Erythroblast (primary cell): ENCODE measurements around the gene HPCAL1.

ENCODE experiments used
- DNase-seq, 2 experiments: peaks; one replicate each; lab custom pipeline; 2025; lab: John Stamatoyannopoulos, UW
- GATA1 ChIP-seq: IDR thresholded peaks from 2 replicates; pipeline ENCODE4 v1.6.1; 2011; ENCODE audit warnings: low read depth, mild to moderate bottlenecking, control low read depth, low read length, moderate library complexity
- POLR2A ChIP-seq: IDR thresholded peaks from 2 replicates; pipeline ENCODE4 v1.6.1; 2011; ENCODE audit warnings: mild to moderate bottlenecking, low read length

HPCAL1 gene

DNA sequence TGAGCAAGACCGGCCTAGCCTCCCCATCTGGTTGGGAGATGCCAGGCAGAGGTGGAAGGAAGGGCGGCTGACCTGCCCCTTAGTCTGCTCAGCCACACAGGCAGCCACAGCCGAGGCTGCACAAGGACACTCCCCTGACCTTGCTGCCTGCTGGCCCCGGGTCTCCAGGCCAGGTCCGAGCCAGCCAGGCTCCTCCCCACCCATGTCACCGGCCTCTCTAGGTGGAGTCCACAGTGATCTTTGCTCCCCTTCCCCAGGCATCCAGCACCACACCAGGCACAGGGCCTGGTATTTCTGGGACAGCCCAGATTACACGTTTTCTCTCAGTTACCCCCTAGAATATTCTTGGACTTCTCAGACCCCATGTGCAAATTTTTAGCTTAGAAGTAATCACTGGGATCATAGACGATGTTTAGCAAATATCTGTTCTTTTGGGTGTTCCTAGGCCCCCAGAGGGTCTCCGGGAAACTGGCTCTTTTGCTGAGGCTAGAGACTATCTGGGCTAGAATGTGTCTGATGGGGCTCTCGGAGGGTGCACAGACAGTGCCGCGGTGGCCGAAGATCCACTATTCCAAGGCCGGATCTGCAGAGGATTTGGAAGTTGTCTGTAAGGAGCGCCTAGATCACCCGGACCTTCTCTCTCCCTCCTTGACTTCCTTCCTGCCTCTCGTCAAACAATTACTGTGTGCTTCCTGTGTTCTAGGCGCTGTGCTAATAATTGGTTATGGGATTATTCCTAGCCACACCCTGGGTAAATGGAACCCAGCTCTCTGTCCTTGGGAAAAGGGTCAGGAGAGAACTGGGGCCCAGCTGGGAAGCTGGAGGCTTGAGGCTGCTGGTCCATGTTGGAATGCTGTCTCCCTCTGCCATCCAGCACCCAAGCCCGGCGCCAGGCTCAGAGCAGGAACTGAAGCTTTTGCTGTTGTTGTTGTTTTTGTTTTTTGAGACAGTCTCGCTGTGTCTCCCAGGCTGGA is 98.6 kb downstream of the HPCAL1 start:
- TF ChIP-seq POLR2A = no peak
- DNase-seq = no peak

DNA sequence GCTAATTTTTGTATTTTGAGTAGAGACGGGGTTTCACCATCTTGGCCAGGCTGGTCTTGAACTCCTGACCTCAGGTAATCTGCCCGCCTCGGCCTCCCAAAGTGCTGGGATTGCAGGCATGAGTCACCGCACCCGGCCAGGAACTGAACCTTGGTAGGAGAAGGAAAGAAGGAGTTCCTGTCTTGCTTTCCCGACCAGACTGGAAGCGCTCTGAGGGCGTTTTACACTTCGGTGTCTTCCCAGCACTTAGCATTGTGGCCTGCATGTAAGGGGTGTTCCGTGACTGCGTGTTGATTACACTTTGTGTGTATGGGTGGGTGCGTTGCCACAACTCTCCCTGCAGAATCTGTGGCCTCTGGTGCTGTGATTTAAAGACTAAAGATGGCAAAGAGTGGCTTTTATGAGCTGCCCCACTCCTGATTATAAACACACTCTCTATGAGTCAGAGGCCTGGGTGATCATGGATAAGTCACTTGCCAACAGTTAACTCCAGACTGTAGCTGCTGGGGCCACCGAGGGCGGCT is 99.4 kb downstream of the HPCAL1 start:
- DNase-seq = no peak

DNA sequence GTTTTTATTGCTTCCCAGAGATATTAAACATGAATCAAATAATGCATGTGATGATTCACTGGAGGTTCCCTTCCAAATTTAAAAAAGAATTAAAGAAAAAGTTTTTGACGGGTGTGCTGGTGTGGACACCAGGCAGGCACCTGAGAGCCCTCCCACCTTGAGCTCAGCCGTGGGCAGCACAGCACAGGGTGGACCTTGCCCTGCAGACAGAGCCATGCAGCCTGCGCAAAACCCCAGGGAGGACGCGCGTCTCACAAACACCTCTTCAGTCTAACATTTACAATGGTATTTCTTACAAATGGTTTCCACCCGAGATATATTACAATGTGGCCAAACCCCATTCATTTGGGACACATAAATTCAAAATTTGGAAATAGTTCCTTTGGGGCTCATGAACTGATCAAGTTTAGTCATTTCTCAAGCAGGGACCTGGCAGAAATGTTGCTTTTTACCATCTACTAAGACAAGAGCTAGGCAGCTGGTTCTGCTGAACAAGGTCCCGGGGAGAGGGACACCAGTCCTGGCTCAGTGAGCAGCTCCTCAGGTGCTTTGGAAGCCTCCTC is 100.0 kb downstream of the HPCAL1 start:
- TF ChIP-seq POLR2A = no peak
- TF ChIP-seq GATA1 = no peak
- DNase-seq = no peak

More for the DNA sequence above, 99.4 kb downstream of the HPCAL1 start:
- TF ChIP-seq POLR2A (no peak), GATA1 (no peak)

DNA sequence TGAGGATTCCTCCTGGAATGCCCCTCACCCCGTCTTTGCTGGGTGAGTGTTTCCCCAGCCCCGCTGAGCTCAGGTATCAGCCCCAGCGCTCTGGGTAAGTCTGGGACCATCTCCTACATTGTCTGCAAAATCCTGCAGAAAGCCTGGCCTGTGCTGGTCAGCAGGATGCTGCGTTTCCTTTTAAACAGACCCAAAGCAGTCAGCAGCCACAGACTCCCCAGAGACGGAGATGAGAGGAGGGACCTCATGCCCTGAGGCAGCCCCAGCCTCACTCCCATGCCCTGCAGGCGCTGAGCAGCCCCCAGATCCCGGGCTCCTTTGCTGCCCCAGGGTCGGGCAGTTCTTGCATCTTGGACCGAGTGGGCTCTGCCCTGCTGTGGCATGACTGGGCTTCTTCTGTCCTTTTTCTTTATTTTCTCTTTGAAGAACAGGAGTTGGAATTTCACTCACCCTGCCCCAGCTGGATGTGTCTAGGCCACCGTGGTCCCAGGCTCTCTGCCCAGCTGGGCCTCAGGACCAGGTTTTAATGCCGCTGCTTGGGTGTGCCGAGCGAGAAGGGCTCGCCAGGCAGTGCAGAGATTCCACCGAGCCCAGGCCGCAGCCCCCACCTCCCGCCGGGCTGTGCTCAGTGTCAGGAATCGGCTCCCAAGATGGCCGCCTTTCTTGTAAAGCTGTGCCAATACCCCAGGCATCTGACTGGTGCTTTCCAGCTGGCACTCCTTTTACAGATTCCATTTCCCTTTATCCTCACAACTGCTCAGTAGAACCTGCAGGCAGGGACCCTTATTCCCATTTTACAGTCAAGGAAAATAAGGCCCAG is 101.8 kb downstream of the HPCAL1 start:
- no peak for DNase-seq
- TF ChIP-seq GATA1 (no peak), POLR2A (no peak)

DNA sequence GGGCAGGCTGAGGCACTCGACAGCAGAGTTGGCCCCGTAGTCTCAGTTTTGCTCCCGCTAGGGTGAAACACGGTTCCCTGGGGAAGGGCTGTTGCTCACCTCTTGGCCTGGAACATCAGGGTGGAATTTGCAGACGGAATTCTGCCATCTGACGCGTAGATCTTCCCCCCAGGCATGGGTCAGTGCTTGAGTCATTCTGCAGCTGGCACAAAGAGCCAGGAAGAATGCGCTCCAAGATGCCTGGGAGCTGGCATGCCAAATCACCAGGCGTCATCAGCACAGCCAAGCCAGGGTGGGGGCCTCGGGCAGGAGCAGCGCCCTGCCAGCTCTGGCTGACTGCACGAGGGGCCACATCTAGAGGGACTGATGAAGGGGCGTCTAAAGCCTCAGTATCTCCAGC is 102.7 kb downstream of the HPCAL1 start:
- TF ChIP-seq POLR2A (no peak), GATA1 (no peak)
- DNase-seq = no peak

DNA sequence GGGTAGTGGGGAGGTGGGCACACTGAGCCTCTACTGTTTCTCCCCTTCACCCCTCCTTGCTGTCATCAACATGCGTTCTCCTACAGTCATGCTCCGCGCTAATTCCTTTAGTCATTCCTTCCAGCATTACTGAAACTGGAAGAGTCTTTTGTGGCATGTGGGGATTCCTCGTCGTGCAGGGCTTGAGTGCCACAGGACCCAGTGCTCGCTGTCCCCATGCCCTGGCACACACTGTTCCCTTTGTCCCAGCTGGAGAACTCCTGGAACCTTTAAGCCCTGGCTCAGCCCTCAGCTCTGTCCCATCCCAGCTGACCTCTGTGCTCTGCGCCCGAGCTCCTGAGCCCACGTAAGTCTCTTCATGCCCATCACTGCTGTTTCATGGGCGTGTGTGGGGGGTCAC is 103.3 kb downstream of the HPCAL1 start:
- TF ChIP-seq GATA1 = no peak
- no peak for TF ChIP-seq POLR2A
- no peak for DNase-seq

DNA sequence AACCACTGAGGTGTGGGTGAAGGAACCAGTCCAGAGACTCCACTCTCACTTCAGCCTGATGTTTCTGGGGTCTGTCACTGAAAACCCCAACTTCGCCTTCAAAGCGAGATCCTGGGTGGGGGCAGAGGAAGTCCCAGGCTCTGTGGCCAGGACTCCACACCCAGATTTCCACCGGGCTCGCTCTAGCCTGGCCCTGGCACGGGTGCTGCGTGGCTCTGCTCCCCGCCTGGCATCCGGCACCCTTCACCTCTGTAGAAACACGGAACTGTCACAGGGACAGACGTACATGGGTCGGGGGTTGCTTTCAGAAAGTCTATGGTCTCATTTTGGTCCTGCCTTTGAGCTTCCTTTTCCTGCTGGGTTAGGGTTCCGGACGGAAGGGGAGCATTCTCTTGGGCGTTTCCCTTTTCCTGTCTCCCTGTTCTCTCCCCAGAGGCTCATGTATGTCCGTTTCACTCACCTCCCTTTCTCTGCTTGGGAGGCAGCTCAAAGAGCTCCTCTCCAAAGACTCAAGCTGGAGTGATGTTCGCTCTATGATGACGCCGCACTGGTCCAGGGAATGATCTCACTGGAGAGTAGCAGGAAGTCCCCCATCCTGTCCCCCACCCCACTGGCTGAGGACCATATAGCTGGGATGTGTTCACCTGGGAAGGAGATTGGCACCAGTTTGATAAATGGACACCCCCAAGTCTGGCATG is 103.9 kb downstream of the HPCAL1 start:
- DNase-seq = no peak

DNA sequence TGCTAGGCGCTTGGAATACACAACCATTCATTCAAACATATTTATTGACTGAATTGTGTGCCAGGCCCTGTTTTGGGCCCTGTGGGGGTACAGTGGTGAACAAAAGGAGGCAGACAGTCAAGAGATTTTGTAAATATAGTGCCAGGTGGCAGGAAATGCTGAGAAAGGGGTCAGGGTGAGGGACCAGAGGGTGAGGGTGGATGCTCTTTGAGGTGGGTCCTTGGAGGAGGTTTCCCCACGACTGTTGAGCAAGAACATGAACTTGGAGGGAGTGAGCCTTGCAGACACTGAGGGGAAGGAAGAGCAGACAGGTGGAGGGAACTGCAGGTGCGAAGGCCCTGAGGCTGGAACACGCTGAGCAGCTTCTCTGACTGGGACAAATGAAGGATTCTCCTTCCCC is 104.7 kb downstream of the HPCAL1 start:
- DNase-seq = no peak
- TF ChIP-seq POLR2A (no peak), GATA1 (no peak)

More for the DNA sequence above, 103.9 kb downstream of the HPCAL1 start:
- TF ChIP-seq POLR2A = no peak
- no peak for TF ChIP-seq GATA1

DNA sequence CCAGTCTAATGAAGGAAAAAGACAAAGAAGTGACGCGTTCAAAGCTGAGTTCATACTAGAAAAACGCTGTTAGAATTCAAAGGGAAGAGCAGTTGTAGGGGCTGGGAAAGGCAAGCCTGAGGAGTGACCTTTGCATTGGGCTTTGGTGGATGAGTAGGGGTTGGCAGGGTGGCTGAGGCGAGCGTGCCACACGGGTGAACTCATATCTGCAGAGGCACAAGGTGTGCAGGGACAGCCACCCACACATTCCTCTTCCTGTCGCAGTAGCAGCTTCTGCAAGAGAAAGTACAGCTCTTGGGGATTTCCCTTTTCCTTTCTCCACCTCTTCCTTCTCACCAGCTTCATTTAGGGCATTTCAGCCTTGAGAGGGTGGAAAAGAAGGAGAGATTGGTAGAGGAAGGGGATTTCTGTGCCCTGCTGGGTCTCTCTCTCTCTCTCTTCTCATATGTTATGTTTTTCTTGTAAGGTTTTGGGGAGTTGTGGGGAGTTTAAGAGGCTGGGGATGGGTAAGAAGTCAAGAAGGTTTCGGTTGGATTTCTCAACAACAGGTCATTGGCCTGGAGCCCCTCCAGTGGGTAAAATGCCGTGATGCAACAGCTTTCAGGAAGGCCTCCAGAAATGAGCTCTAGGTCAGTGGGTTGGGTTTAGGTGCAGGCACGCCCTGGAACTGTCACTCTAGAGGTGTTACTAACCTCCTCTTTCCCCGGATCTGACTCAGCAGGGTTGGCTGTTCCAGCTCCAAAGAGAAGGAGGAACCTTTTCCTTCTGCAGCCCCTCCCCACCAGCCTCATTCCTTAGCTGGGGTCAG is 105.3 kb downstream of the HPCAL1 start:
- peak; percentile 41 to 67 for DNase-seq
- TF ChIP-seq GATA1 (no peak), POLR2A (no peak)

DNA sequence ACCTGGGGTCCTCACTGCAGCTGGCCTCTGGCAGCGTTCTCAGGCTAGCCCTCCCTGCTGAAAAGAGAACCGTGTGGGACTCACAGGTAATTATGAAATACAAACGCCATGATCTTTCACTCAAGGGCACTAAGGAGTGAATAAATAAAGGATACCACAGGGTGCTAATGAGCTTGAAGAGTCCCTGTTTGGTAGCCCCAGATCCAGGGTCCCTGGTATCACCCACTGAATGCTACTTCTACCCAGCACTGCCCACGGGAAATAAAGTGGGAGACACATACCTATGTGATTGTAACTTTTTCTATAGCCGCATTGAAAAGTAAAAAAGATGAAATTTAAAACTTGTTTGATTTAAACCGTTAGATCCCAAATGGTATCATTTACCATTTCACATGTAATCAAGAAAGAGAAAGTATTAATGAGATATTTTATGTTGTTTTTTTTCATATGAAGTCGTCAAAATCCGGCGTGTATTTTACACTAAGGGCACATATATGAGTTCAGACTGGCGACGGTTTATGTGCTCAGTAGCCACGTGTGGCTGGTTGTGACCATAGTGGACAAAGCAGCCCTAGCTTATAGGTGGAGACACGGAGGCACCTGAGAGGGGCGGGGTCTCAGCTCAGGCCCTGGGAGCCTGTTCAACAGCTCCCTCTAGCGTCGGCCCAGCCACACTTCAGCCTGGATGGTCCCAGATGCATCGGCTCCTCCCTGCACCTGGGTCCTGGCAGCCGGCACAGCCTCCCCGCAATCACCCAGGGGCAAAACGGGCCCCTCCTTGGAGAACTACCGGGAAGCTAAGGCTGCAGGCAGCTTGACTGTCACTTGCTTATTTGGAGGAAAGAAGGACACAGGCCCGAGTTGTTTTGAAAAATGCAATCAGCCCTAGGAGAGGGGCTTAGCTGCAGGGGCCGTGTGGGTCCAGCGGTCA is 106.2 kb downstream of the HPCAL1 start:
- peak; percentile 74 to 87 for DNase-seq
- TF ChIP-seq POLR2A (no peak), GATA1 (no peak)
